Motor neuron (in vitro differentiated cells): Measurements from ENCODE around the gene ATF7IP. TPM values are rescaled to one million over a fixed set of nuclear protein-coding genes. Genes with fewer than 3 reads are reported as not detected.
"Not testable (repeated sequence)": the region's sequence is repeated elsewhere in the genome, so short reads cannot be mapped to it uniquely, and the experiment has no call there.

Experiments
- ATAC-seq, 8 experiments: fragments of 200-7000 bp; cut with Tn5 transposase; replicated peaks in 6 of 8; 2 replicates each; pipeline ENCODE4 v1.8.0; 2021; ENCODE audit warnings: mild to moderate bottlenecking in 8 of 8, moderate library complexity in 8 of 8
- H3K27ac ChIP-seq, 2 donors: fragments of 250-450 bp; sonication (Bioruptor Pico); 2 replicates each; pipeline ENCODE4 v1.9.0; 2021; ENCODE audit warnings: antibody characterized with exemption in 2 of 2, mild to moderate bottlenecking in 2 of 2, moderate library complexity in 1 of 2
- H3K4me1 ChIP-seq, 2 donors: fragments of 250-450 bp; sonication (Bioruptor Pico); replicated peaks in 1 of 2; 2 replicates each; pipeline ENCODE4 v1.6.1; 2021; ENCODE audit warnings: antibody characterized with exemption in 2 of 2, mild to moderate bottlenecking in 2 of 2, moderate library complexity in 1 of 2
- H3K4me3 ChIP-seq, 5 donors: fragments of 250-450 bp; sonication (Bioruptor Pico); 2 replicates each; pipeline ENCODE4 v1.9.0; 2021; ENCODE audit warnings: antibody characterized with exemption in 5 of 5, mild to moderate bottlenecking in 5 of 5, moderate library complexity in 4 of 5
- WGBS, 10 experiments: fragments of 450-650 bp; shearing (Covaris generic); methylation state at CpG; one replicate each; pipeline ENCODE4 v1.0.0; 2022; 5-methylcytosine and 5-hydroxymethylcytosine counted together
- in situ Hi-C, 9 experiments: fragments of 400-800 bp; cut with MboI; loops; one replicate each; pipeline ENCODE4 v1.15.0; 2021; ENCODE audit warnings: low sequenced_read_pairs in 9 of 9, low pct_unique_long_range_greater_than_20kb in 2 of 9; ENCODE audit not compliant: unreplicated experiment in 9 of 9
- total RNA-seq, 8 experiments: library from RNA; unstranded; fragments of 300-600 nt; gene quantifications; 2 replicates each; pipeline versions ENCODE4 v1.2.3 to v1.2.4, GENCODE V29; 2022

Gene ATF7IP
- total RNA-seq, 8 experiments from 2014 or later, result 26.8 to 63.2 (median 47.2) TPM

- no peak overlapping the region for H3K27ac ChIP-seq
- WGBS, 10 experiments, result 53 to 100% (median 93%) methylated on average over 2 to 3 of the region's 3 CpGs
Observed at GRCh38 chr12:14390449-14390848, 25.0 kb downstream of the ATF7IP start.

DNA sequence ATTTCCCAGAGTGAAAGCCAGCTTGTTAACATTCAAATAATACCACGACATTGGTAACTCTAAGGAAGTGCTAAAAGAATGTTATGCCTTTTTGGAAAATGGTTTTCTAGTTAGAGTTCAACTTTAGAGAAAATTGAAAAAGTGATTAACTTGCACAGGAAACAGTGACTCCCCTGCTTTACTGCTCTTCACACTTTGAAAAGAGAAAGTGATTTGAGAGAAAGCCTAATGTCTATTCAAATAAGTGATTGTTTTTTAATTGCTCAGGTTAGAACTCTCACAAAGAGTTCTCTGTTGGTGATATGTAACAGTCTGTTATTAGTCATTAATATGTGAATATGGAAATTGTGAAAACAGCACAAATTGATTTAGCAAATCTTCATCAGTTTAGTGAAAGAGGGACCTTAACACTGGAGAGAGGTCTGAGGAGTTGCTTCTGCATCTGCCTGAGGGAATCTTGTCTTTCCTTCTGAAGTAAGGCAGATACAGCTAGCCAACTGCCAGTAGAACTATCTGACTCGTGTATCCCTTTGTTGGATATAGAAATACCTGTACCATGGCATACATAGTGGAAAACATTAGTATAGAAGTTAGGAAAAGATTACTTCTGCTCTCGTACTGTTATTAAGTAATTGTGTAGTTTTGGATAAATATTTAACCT, 25.5 kb downstream of the ATF7IP start:
- in situ Hi-C loops, result no loop called here
- Histone ChIP-seq H3K27ac (no peak overlapping the region), H3K4me1 (peaks cover 7 to 22% of the 10 kb centered on the region in 2 donors), H3K4me3 (no peak overlapping the region)
- ATAC-seq, result no peak
- 0 to 75% (median 39%) methylated on average over 1 to 3 of the region's 3 CpGs; no CpG with 5 or more reads in 1 of the 10 experiments for WGBS, 10 experiments

More at GRCh38 chr12:14390449-14390848, 25.0 kb downstream of the ATF7IP start:
- no peak for ATAC-seq
- peaks cover 7 to 25% of the 10 kb centered on the region in 2 donors for H3K4me1 ChIP-seq
- no peak overlapping the region for H3K4me3 ChIP-seq
- in situ Hi-C loops, result no loop called here

DNA sequence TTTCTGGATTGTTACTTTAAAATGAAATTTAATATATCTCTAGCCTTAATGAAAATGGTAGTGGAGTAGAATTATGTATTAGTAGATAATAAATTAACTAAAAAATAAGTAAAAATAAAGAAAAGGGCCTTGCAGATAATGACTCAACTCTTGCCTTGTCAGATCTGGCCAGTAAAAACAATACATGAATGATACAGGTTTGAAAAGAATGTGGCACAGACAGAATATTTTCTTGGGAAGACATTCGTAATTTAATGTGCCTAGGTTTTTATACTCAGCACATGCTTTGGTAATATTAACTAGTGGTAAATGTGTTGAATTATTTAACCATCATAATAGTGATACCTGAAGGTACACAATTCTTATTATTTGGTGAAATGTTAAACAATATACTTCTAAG, 28.3 kb downstream of the ATF7IP start:
- Histone ChIP-seq H3K4me3 (no peak overlapping the region), H3K27ac (peak overlapping the region in 1 of 2 donors; percentile 26), H3K4me1 (peaks cover 9 to 22% of the 10 kb centered on the region in 2 donors)
- in situ Hi-C loops, result no loop called here
- no peak for ATAC-seq
- 14 to 86% (median 60%) methylated on average over 1 of the region's 1 CpG; no CpG with 5 or more reads in 2 of the 10 experiments for WGBS, 10 experiments

- in situ Hi-C loops, result no loop called here
- ATAC-seq, result peak; percentile 99 to 100 (median 100)
- peak overlapping the region; percentile 32 to 69 for H3K27ac ChIP-seq
- 0 to 28% (median 20%) methylated on average over 1 to 3 of the region's 3 CpGs; no CpG with 5 or more reads in 2 of the 10 experiments for WGBS, 10 experiments
- peak overlapping the region; percentile 8 to 17 (median 10) for H3K4me3 ChIP-seq
- peaks cover 9 to 22% of the 10 kb centered on the region in 2 donors for H3K4me1 ChIP-seq
Observed at GRCh38 chr12:14394317-14395073, 29.0 kb downstream of the ATF7IP start.

GRCh38 chr12:14395074-14395778, 29.7 kb downstream of the ATF7IP start:
- peak in 1 of 8 experiments; percentile 1 for ATAC-seq
- H3K4me1 ChIP-seq, result peaks cover 9 to 22% of the 10 kb centered on the region in 2 donors
- peak overlapping the region; percentile 8 to 17 (median 10) for H3K4me3 ChIP-seq
- H3K27ac ChIP-seq, result peak overlapping the region; percentile 32 to 69
- in situ Hi-C loops, result no loop called here
- WGBS, 10 experiments, result 4 to 82% (median 53%) methylated on average over 2 to 3 of the region's 3 CpGs

GRCh38 chr12:14396071-14396470, 30.6 kb downstream of the ATF7IP start:
- H3K4me3 ChIP-seq, result no peak overlapping the region
- in situ Hi-C loops, result no loop called here
- no peak for ATAC-seq
- WGBS, 10 experiments, result 78 to 100% (median 90%) methylated on average over 1 of the region's 1 CpG; no CpG with 5 or more reads in 3 of the 10 experiments
- peaks cover 9 to 20% of the 10 kb centered on the region in 2 donors for H3K4me1 ChIP-seq
- no peak overlapping the region for H3K27ac ChIP-seq

- Histone ChIP-seq H3K4me1 (peaks cover 9 to 25% of the 10 kb centered on the region in 2 donors), H3K27ac (no peak overlapping the region), H3K4me3 (no peak overlapping the region)
- peak in 1 of 8 experiments; percentile 50 for ATAC-seq
- in situ Hi-C loops, result no loop called here
- 25 to 100% (median 94%) methylated on average over 1 to 3 of the region's 3 CpGs for WGBS, 10 experiments
Observed at GRCh38 chr12:14399871-14400270, 34.4 kb downstream of the ATF7IP start.

GRCh38 chr12:14400599-14400998, 35.1 kb downstream of the ATF7IP start:
- no peak overlapping the region for H3K4me3 ChIP-seq
- 76 to 100% (median 93%) methylated on average over 1 of the region's 1 CpG; no CpG with 5 or more reads in 1 of the 10 experiments for WGBS, 10 experiments
- in situ Hi-C loops, result no loop called here
- H3K27ac ChIP-seq, result no peak overlapping the region
- peaks cover 9 to 19% of the 10 kb centered on the region in 2 donors for H3K4me1 ChIP-seq
- no peak for ATAC-seq

DNA sequence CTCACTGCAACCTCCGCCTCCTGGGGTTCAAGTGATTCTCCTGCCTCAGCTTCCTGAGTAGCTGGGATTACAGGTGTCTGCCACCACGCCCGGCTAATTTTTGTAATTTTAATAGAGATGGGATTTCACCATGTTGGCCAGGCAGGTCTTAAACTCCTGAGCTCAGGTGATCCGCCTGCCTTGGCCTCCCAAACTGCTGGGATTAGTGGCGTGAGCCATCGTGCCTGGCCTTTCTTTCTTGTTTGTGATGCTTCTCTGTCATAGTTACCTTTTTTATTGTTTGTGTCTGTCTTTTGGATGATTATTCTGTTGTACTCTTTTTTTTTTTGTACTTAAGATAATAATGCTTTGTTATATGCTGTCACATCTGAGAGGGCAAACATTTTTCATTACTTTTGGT, 35.8 kb downstream of the ATF7IP start:
- in situ Hi-C loops, H3K27ac ChIP-seq, ATAC-seq, H3K4me3 ChIP-seq: not testable (repeated sequence)
- WGBS, 10 experiments, result 69 to 100% (median 92%) methylated on average over 3 to 6 of the region's 6 CpGs
- peaks cover 7 to 19% of the 10 kb centered on the region in 2 donors for H3K4me1 ChIP-seq

DNA sequence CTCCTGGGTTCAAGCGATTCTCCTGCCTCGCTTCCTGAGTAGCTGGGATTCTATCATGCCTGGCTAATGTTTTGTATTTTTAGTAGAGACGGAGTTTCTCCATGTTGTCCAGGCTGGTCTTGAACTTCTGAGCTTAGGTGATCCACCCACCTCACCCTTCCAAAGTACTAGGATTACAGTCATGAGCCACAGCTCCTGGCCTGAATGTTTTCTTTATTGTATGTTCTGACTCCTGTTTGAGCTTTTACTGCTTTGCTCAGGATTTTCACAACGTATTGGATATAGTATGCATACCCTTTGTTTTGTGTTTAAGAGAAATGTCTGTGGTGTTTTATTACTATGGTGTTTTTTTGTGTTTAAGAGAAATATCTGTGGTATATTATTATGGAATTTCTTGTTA, 37.2 kb downstream of the ATF7IP start:
- H3K27ac ChIP-seq, result peak overlapping the region in 1 of 2 donors; percentile 34
- 20 to 100% (median 78%) methylated on average over 1 to 4 of the region's 4 CpGs for WGBS, 10 experiments

DNA sequence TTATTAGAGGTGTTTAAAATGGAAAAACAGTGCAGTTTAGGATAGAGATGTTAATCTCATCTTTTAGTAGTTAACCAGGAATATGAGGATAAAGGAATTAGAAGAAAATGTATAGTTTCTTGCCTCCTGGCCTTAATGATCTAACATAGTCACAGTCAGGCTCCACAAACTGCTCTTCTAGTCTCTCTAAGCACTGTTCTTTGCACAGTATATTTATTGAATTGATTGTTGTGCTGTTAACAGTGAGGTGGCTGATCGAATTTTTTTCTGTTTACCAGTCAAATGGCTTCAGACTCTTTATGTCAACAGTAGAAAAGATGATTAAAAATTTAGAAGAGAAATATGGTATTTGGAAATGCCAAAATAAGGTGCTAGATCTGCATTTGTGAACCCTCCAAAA, 37.8 kb downstream of the ATF7IP start:
- in situ Hi-C loops, result no loop called here
- H3K27ac ChIP-seq, result peak overlapping the region in 1 of 2 donors; percentile 34
- peaks cover 7 to 19% of the 10 kb centered on the region in 2 donors for H3K4me1 ChIP-seq
- WGBS, 10 experiments, result 0 to 71% (median 22%) methylated on average over 1 of the region's 1 CpG; no CpG with 5 or more reads in 2 of the 10 experiments
- peak; percentile 15 to 73 (median 58) for ATAC-seq
- H3K4me3 ChIP-seq, result peak overlapping the region in 1 of 5 donors; percentile 1

More for the DNA sequence above, 37.2 kb downstream of the ATF7IP start:
- Histone ChIP-seq H3K4me1 (peaks cover 7 to 19% of the 10 kb centered on the region in 2 donors), H3K4me3 (no peak overlapping the region)
- in situ Hi-C loops, result no loop called here
- no peak for ATAC-seq

DNA sequence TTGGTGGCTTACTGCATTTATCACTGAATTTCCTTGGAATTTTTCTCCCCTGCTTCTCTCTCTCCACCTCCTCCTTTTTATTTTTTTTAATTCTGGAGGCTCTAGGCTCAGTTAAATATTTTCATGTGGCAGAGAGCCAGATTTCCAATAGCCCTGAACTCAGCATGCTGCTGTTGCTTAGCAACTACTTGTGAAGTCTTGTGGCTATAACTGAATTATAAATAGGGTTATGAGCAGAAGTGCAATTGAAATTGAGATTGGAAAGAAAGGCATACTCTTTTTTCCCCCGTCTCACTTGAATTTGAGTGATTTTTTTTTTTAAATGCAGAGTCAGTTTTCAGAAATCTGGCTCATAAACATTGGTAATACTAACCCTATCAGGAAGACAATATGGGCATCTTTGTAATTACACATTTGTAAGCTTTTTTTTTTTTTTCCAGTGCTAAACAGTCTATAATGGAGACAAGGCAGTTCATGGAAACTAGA, 38.3 kb downstream of the ATF7IP start:
- WGBS, 10 experiments, result 0 to 25% (median 13%) methylated on average over 1 of the region's 1 CpG; no CpG with 5 or more reads in 1 of the 10 experiments
- Histone ChIP-seq H3K4me1 (peaks cover 7 to 19% of the 10 kb centered on the region in 2 donors), H3K4me3 (peak overlapping the region in 4 of 5 donors; percentile 1 to 7 (median 4)), H3K27ac (peak overlapping the region in 1 of 2 donors; percentile 34)
- in situ Hi-C loops, result no loop called here
- peak; percentile 91 to 99 (median 96) for ATAC-seq
